RPMI8226 (cell line): Measurements from ENCODE around the gene LCN2.
"Not testable (repeated sequence)": the region's sequence is repeated elsewhere in the genome, so short reads cannot be mapped to it uniquely, and the experiment has no call there.

Experiments
- DNase-seq: peaks from one replicate; pipeline ENCODE4 v3.0.0-alpha.2; 2015

LCN2 gene

DNA sequence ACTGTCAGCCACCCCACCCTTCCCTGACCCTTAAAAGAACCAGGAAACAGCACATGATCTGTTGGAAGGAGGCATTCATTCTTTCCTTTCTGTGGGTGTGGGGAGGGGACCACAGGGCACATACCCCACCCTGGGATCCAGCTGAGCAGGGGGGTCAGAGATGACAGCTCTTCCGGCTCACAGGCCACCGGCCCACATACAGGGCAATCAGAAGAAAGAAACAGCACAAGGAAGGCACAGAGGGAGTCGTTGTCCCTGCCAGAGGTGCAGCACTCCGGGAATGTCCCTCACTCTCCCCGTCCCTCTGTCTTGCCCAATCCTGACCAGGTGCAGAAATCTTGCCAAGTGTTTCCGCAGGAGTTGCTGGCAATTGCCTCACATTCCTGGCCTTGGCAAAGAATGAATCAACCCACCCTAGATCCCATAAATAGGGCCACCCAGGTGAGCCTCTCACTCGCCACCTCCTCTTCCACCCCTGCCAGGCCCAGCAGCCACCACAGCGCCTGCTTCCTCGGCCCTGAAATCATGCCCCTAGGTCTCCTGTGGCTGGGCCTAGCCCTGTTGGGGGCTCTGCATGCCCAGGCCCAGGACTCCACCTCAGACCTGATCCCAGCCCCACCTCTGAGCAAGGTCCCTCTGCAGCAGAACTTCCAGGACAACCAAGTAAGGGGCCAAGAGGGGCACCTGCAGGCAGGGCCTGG lies at the start of gene LCN2:
LCN2 (plus strand) TSS at position 453 of the 701 bp plus-strand sequence; CDS start at position 526, 73 bp downstream.
- no peak for DNase-seq

DNA sequence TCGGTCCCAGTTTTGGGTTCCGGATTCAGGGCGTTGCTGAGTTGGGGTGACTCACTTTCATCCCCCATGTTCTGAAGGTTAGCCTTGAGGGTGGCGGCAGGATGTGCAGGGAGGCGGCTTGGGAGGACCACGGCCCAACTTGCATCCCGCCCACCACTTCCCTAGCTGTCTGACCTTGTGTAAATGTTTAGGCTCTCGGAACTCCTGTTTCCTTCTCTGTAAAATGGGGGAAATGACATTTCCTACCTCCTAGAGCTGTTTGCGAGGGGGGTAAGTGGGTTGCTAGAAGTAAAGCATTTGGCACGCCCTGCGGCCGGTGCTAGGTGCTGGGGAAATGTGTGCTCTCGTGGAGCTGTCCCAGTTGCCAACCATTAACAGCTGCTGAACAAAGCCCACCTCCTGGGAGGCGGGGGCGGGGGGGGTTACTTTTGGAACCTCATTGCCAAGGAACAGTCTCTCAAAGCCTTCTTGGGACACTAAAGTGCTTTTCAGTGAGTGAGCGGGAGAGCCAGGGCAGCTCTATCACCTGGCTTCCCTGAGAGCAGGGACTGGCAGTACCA lies 49.2 kb upstream of the LCN2 start:
- no peak for DNase-seq

DNA sequence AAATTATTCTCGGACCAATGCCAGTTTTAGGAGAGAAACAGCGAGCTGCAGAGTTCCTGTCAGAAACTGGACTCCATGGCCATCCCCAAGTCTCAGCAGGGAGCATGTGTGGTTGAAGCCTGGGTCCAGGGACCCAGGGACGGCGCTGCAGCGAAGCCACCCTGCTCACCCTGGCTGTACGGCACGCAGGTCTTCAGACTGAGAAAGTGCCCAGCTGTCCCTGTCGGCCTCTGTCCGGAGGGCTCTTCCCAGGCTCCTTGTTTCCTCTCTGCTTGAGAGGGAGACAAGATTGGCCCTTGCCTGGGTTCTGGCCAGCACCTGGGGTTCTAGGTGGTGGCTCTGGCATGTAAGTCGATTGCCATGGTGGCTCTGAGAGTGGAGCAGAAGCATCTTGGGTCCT lies 48.7 kb upstream of the LCN2 start:
- no peak for DNase-seq

DNA sequence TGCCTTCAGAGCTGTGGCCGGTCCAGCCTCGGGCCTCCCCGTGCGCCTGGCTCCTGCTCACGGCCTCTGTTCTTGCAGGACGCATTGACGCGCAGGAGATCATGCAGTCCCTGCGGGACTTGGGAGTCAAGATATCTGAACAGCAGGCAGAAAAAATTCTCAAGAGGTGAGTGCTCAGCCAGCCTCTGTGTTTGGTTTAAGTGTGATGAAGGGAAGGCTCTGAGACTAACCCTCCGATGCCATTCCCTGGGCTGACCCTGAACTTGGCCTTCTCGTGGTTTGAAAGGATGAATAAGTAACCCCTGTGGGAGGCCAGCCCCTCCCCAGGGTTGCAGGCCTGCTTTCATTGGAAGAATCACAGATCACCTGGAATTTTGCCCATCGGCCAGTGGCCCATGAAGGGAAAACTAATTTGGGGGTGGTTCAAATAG lies 48.0 kb upstream of the LCN2 start:
- no peak for DNase-seq

DNA sequence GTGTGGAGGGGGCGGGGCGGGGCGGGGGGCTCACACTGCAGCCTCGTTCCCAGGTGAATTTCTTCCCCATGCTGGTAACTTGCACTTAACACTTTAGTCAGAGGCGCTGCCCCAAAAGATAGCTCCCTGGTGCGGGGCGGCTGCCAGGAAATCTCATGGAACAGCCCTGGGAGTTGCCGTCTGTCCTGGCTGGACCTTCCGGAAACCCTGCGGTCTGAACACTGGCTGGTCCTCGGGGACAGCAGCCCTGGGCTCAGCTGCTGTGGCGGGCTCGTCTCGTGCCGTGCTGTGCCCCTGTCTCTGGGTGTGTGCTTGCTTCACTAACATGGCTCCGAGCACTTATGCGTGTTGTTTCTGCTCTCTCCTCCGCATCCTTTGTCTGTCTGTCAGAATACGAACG lies 47.6 kb upstream of the LCN2 start:
- no peak for DNase-seq

DNA sequence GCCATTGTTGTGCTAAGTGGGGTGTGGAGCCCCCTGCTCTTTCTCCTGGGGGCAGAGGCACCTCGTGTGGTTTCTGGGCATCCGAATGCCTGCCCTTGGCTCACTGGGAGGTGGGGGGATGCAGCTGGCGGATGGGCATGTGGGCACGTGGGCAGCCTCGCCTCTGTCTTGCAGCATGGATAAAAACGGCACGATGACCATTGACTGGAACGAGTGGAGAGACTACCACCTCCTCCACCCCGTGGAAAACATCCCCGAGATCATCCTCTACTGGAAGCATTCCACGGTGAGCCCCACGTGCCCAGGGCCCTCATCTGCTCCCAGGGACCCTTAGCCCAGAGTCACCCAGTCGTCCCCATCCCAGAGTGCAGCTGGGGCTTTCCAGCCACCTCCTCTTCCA lies 47.1 kb upstream of the LCN2 start:
- DNase-seq = no peak

DNA sequence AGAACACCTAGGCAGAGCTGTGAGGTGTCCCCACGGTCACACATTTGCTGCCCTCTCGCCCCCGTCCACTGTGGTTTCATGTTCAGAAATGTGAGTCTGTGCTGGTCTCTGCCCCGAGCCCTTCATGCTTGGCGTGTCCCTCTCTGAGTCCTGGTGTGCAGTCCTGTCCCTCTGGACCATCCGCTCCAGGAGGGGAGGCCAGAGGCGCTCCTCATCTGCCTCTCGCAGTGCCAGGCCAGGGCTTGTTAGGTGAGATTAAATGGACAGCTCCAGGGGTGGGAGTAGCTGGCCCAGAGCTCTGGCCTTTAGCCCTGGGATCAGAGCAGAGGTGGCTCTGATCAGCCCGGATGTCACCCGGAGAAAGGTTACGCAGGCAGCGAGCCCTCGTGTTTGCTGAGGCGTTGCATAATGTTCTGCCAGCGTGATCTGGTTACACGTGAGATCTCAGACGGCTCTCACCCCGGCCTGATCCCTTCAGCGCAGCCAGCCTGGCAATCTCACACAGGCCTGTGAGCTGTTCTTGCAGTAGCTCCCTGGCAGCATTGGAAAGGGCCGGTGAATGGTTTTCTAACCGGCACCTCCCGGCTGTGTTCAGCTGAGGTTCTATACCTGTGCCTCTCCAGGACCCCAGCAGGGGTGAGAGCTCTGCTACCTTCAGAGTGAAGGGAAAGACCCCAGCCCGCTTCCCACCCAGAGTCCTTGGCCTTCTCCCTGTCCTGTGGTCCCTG lies 46.2 kb upstream of the LCN2 start:
- DNase-seq = no peak

DNA sequence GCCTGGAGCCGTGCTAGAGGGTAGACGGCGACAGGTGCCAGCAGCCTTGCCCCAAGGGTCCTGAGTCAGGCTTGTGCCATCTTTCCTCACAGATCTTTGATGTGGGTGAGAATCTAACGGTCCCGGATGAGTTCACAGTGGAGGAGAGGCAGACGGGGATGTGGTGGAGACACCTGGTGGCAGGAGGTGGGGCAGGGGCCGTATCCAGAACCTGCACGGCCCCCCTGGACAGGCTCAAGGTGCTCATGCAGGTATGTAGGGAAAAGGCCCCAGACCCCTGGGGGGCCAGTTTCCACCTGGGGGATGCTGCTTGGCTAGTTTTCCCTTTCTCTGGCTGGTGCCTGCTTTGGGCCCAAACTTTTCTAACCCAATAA lies 45.7 kb upstream of the LCN2 start:
- no peak for DNase-seq

DNA sequence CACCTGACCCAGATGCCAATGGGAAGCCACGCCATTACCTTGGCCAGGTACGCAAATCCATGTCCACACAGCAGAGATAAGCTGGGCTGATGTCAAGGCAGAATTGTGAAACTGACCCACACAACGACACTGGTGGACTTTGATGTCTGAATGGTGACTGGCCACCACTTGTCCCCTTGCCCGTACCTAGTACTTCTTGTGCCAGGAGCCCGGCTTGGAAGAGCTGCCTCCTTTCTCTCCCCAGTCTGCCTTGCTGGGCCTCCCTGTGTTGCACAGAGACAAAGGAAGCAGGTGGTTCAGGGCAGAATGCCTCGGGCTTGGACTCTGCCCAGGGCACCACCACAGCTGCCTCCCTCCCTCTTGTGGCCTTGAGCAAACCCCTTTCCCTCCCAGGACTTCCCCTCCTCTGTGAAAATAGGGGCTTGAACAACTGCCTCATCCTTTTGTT lies 45.1 kb upstream of the LCN2 start:
- DNase-seq = no peak

DNA sequence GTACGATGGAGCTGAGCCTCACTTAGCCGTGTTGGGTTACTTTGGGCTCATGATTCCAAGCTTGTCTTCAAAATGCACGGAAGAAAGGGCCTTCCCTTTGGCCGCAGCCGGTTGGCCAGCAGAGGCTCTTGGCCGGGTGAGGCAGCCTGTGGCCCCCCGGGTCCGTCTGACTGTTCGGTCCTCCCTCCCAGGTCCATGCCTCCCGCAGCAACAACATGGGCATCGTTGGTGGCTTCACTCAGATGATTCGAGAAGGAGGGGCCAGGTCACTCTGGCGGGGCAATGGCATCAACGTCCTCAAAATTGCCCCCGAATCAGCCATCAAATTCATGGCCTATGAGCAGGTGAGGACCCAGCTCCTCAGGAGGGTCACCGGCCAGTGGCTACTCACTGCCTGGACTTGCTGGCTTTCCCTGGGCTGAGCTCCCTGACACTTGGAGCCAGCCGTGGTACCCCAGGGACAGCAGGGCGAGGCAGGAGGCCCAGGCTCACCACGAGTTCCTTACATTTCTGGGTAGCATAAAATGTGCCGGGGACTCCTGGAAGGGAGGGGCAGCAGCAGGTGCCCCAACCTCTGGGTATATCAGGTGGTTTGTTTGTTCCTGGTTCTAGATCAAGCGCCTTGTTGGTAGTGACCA lies 43.6 kb upstream of the LCN2 start:
- no peak for DNase-seq

DNA sequence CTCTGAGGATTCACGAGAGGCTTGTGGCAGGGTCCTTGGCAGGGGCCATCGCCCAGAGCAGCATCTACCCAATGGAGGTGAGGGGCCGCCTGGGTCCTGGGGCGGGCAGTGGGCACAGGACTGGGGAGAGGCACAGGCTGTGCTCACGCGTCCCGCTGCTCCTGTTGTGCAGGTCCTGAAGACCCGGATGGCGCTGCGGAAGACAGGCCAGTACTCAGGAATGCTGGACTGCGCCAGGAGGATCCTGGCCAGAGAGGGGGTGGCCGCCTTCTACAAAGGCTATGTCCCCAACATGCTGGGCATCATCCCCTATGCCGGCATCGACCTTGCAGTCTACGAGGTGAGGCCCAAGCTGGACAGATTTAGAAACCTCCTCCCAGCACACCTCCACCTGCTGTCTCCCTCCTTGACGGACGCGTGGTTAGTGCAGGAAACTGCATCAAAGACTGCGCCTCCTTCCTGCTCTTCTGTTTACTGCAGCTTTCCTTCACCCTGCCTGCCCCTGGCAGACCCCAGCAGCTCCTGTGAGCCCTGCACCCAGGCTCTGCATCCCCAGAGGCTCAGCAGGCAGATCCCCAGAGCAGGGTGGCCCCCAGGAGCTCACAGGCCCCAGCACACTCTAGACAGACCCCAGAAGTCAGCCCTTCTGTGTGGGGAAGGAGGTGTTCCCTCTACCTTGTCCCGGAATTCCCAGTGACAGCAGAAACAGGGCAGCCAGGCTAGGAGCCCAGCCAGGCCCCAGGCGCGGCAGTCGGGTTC lies 42.9 kb upstream of the LCN2 start:
- DNase-seq = no peak

DNA sequence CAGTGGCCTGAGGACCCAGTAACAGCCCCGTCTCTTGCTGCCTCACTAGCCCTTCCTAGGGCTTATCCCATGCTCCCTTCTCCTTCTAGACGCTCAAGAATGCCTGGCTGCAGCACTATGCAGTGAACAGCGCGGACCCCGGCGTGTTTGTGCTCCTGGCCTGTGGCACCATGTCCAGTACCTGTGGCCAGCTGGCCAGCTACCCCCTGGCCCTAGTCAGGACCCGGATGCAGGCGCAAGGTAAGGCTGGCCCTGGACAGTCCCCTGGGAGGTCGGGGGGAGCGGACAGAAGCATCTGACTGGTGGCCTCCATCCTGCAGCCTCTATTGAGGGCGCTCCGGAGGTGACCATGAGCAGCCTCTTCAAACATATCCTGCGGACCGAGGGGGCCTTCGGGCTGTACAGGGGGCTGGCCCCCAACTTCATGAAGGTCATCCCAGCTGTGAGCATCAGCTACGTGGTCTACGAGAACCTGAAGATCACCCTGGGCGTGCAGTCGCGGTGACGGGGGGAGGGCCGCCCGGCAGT lies 42.2 kb upstream of the LCN2 start:
- no peak for DNase-seq

DNA sequence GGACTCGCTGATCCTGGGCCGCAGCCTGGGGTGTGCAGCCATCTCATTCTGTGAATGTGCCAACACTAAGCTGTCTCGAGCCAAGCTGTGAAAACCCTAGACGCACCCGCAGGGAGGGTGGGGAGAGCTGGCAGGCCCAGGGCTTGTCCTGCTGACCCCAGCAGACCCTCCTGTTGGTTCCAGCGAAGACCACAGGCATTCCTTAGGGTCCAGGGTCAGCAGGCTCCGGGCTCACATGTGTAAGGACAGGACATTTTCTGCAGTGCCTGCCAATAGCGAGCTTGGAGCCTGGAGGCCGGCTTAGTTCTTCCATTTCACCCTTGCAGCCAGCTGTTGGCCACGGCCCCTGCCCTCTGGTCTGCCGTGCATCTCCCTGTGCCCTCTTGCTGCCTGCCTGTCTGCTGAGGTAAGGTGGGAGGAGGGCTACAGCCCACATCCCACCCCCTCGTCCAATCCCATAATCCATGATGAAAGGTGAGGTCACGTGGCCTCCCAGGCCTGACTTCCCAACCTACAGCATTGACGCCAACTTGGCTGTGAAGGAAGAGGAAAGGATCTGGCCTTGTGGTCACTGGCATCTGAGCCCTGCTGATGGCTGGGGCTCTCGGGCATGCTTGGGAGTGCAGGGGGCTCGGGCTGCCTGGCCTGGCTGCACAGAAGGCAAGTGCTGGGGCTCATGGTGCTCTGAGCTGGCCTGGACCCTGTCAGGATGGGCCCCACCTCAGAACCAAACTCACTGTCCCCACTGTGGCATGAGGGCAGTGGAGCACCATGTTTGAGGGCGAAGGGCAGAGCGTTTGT lies 41.6 kb upstream of the LCN2 start:
- no peak for DNase-seq

DNA sequence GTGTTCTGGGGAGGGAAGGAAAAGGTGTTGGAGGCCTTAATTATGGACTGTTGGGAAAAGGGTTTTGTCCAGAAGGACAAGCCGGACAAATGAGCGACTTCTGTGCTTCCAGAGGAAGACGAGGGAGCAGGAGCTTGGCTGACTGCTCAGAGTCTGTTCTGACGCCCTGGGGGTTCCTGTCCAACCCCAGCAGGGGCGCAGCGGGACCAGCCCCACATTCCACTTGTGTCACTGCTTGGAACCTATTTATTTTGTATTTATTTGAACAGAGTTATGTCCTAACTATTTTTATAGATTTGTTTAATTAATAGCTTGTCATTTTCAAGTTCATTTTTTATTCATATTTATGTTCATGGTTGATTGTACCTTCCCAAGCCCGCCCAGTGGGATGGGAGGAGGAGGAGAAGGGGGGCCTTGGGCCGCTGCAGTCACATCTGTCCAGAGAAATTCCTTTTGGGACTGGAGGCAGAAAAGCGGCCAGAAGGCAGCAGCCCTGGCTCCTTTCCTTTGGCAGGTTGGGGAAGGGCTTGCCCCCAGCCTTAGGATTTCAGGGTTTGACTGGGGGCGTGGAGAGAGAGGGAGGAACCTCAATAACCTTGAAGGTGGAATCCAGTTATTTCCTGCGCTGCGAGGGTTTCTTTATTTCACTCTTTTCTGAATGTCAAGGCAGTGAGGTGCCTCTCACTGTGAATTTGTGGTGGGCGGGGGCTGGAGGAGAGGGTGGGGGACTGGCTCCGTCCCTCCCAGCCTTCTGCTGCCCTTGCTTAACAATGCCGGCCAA lies 40.8 kb upstream of the LCN2 start:
- DNase-seq = no peak

DNA sequence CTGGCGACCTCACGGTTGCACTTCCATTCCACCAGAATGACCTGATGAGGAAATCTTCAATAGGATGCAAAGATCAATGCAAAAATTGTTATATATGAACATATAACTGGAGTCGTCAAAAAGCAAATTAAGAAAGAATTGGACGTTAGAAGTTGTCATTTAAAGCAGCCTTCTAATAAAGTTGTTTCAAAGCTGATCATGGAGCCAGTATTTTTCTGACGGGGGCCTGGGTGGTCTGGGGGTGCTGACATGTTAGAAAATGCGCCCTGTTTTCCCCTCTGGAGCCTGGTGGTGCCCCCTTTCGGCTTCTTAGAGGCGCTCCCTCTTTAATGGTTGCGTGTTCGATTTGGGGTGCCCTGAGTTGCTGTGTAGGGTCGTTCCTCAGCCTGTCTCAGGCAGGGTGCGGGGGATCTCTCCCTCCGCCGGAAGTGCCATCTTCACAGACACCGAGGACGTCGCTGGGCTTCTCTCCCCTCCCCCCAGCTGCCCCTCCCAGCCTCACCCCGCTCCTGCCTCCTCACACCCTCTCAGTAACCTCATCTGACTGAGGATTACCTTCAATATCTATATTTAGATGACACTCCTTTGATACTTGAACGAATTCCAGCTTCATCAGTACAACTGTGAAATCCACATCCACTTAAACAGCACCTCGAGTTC lies 40.1 kb upstream of the LCN2 start:
- no peak for DNase-seq

DNA sequence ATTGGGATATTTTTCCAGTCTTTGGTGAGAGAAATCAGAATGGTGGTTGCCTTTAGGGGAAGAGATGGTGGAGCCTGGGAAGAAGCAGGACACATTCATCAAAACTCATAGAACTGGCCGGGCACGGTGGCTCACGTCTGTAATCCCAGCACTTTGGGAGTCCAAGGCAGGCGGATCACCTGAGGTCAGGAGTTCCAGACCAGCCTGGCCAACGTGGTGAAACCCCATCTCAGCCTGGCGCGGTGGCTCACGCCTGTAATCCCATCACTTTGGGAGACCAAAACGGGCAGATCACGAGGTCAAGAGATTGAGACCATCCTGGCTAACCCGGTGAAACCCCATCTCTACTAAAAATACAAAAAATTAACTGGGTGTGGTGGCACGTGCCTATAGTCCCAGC lies 37.5 kb upstream of the LCN2 start:
- not testable (repeated sequence) for DNase-seq

DNA sequence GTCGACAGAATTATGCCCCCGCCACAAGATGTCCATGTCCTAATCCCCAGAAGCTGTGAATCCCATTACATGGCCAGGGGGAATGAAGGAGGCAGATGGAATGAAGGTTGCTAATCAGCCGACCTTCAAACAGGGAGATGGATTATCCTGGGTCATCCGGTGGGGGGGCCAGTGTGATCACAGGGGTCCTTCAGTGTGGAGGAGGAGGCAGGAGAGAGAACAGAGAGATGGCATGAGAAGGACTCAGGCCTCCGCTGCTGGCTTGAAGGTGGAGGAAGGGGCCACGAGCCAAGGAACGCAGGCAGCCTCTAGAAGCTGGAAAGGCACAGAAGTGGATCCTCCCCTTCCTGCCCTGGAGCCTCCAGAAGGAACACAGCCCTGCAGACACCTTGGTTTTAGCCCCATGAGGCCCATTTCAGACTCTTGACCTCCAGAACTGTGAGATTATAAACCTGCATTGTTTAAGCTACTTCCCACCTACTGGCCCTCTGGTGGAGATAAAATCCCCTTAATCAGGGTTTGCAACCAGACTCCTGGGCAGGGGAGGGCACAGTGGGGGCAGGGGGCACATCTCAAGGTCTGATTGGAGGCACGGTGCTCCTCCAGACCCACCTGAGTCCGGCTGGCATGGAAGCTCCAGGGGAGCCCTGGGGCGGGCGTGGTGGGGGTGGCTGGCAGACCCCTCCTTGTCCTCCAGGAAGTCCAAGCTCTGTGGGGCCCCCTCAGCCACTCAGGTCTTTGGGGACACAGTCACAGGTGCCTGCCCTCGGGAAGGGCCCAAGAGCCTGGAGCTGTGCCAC lies 35.5 kb upstream of the LCN2 start:
- no peak for DNase-seq

DNA sequence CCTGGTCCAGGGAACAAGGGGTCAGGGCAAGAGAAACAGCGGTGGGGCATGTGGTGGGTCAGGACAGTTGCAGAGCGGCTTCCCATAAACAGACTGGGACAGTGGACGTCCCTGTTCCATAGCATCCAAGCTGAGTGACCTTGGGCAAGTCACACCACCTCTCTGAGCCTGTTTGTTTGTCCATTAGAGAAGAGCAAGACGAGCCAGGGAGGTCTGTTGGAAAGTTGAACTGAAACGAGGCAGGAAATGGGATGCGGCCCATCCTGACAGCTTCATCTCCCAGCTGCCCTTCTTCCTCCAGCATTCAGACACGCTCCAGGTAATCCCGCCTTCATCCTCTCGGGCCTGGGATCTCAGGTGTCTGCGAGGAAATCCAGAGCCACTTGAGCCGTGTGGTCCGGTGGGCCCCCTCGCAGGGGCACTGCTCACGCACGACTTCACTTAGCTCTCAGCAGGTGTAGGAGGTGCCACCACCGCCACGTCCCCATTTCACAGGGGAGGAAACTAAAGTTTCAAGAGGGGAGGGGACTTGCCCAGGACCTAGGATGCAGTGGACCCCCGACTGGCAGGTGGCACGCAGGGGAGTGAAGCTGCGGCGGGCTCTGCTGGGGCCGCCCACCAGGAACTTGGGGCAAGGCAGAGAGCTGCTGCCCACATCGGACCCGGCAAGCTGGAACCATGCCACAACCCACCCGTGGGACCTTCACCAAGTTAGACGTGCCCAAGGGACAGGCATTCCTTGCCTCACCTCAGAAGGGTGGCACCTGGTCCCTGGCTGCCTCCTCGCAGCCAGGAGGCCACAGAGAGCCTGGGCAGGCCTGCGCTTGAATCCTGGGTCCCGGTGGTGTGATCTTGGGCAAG lies 34.7 kb upstream of the LCN2 start:
- DNase-seq = no peak
